ENCODE data around the gene GAK. TPM values are rescaled to one million over a fixed set of nuclear protein-coding genes. Genes with fewer than 3 reads are reported as not detected.

Gene GAK
- total RNA-seq, 2 experiments from 2014 or later = 97.8 to 102 TPM

GRCh38 chr4:886244-886643 lies 45.9 kb downstream of the GAK start:
- Mint-ChIP-seq H3K4me1 (ENCODE audit: low read depth) (no peaks in the 10 kb centered on the region), H3K27ac (no peak overlapping the region), H3K36me3 (ENCODE audit: low read depth) (peaks cover 23% of the 10 kb centered on the region), H3K9me3 (peaks cover 4% of the 10 kb centered on the region), H3K4me3 (no peak overlapping the region), H3K27me3 (no peaks in the 10 kb centered on the region)
- TF ChIP-seq, protein P1, sequence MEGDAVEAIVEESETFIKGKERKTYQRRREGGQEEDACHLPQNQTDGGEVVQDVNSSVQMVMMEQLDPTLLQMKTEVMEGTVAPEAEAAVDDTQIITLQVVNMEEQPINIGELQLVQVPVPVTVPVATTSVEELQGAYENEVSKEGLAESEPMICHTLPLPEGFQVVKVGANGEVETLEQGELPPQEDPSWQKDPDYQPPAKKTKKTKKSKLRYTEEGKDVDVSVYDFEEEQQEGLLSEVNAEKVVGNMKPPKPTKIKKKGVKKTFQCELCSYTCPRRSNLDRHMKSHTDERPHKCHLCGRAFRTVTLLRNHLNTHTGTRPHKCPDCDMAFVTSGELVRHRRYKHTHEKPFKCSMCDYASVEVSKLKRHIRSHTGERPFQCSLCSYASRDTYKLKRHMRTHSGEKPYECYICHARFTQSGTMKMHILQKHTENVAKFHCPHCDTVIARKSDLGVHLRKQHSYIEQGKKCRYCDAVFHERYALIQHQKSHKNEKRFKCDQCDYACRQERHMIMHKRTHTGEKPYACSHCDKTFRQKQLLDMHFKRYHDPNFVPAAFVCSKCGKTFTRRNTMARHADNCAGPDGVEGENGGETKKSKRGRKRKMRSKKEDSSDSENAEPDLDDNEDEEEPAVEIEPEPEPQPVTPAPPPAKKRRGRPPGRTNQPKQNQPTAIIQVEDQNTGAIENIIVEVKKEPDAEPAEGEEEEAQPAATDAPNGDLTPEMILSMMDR (IDR thresholded peaks at IDR 0.05) = no peak
- POLR2A ChIA-PET = no interaction called here
- ATAC-seq (no peak), DNase-seq (no peak)
- CTCF ChIA-PET = no interaction called here
- intact Hi-C loops (cut with micrococcal nuclease) = no loop called here

GRCh38 chr4:885353-885752 lies 46.8 kb downstream of the GAK start:
- TF ChIP-seq, protein P1 (IDR thresholded peaks at IDR 0.05) = no peak
- peaks cover 2% of the 10 kb centered on the region for H3K4me1 Mint-ChIP-seq (ENCODE audit: low read depth)
- H3K27me3 Mint-ChIP-seq = no peaks in the 10 kb centered on the region
- H3K36me3 Mint-ChIP-seq (ENCODE audit: low read depth) = peaks cover 23% of the 10 kb centered on the region
- POLR2A ChIA-PET = no interaction called here
- ATAC-seq (no peak), DNase-seq (no peak)
- H3K9me3 Mint-ChIP-seq = peaks cover 4% of the 10 kb centered on the region
- CTCF ChIA-PET = no interaction called here
- intact Hi-C loops (cut with micrococcal nuclease) = no loop called here
- no peak overlapping the region for H3K27ac Mint-ChIP-seq
- no peak overlapping the region for H3K4me3 Mint-ChIP-seq

DNA sequence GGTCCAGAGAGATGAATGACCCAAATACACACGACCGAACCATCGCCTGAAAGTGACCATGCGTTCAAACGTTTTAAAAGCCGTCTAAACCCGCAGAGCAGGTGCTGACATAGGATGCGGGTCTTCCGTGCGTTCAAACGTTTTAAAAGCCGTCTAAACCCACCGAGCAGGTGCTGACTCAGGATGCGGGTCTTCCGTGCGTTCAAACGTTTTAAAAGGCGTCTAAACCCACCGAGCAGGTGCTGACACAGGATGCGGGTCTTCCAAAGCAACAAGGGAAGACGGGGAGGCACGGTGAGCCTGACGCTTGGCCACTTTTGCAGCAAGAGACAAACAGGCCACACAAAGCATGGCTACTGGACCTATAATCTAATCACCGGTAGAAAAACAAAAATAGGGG lies 47.2 kb downstream of the GAK start:
- CTCF ChIA-PET = no interaction called here
- DNase-seq (no peak), ATAC-seq (no peak)
- TF ChIP-seq, protein P1 (IDR thresholded peaks at IDR 0.05) = no peak
- H3K27me3 Mint-ChIP-seq = no peaks in the 10 kb centered on the region
- intact Hi-C loops (cut with micrococcal nuclease) = no loop called here
- peaks cover 4% of the 10 kb centered on the region for H3K9me3 Mint-ChIP-seq
- H3K27ac Mint-ChIP-seq = no peak overlapping the region
- peaks cover 6% of the 10 kb centered on the region for H3K4me1 Mint-ChIP-seq (ENCODE audit: low read depth)
- POLR2A ChIA-PET = no interaction called here
- peaks cover 25% of the 10 kb centered on the region for H3K36me3 Mint-ChIP-seq (ENCODE audit: low read depth)
- H3K4me3 Mint-ChIP-seq = no peak overlapping the region

- Mint-ChIP-seq H3K4me3 (no peak overlapping the region), H3K36me3 (ENCODE audit: low read depth) (peaks cover 23% of the 10 kb centered on the region), H3K27ac (peak overlapping the region; percentile 28), H3K4me1 (ENCODE audit: low read depth) (peaks cover 13% of the 10 kb centered on the region), H3K9me3 (peaks cover 4% of the 10 kb centered on the region), H3K27me3 (no peaks in the 10 kb centered on the region)
- CTCF ChIA-PET = no interaction called here
- no peak for ATAC-seq
- DNase-seq = no peak
- intact Hi-C loops (cut with micrococcal nuclease) = no loop called here
- POLR2A ChIA-PET = interaction anchor here (1.8 kb wide), 1 partner anchor 109 kb away, joined by 5 read pairs; no protein-coding TSS in a partner anchor
- TF ChIP-seq, protein P1 (IDR thresholded peaks at IDR 0.05) = no peak
Measured at GRCh38 chr4:884259-884658, 47.9 kb downstream of the GAK start.

GRCh38 chr4:883377-884095 lies 48.6 kb downstream of the GAK start:
- H3K4me3 Mint-ChIP-seq = no peak overlapping the region
- ChIA-PET POLR2A (interaction anchor here (1.8 kb wide), 1 partner anchor 108 kb away, joined by 5 read pairs; no protein-coding TSS in a partner anchor), CTCF (no interaction called here)
- peaks cover 4% of the 10 kb centered on the region for H3K9me3 Mint-ChIP-seq
- H3K27me3 Mint-ChIP-seq = no peaks in the 10 kb centered on the region
- peaks cover 27% of the 10 kb centered on the region for H3K36me3 Mint-ChIP-seq (ENCODE audit: low read depth)
- TF ChIP-seq, protein P1 (IDR thresholded peaks at IDR 0.05) = no peak
- no peak for DNase-seq
- peaks cover 19% of the 10 kb centered on the region for H3K4me1 Mint-ChIP-seq (ENCODE audit: low read depth)
- ATAC-seq = no peak
- H3K27ac Mint-ChIP-seq = no peak overlapping the region
- intact Hi-C loops (cut with micrococcal nuclease) = no loop called here
